Bronchial epithelial cell (primary cell): ENCODE data around the gene CDCA8. TPM values are rescaled to one million over a fixed set of nuclear protein-coding genes. Genes with fewer than 3 reads are reported as not detected.

ENCODE experiments used
- DNase-seq: peaks from one replicate; pipeline ENCODE4 v3.0.0-alpha.2; 2010; ENCODE audit warnings: low read depth
- FAIRE-seq: peaks from 2 replicates; lab custom pipeline; 2011; peaks lifted over from hg19 to GRCh38; lab: Jason Lieb, UNC
- H3K27me3 ChIP-seq: 2 replicates; pipeline ENCODE4 v1.5.1; 2011; ENCODE audit warnings: low read length; ENCODE audit not compliant: control insufficient read depth, insufficient read depth
- H3K36me3 ChIP-seq: 2 replicates; pipeline ENCODE4 v1.5.1; 2011; ENCODE audit warnings: low read length; ENCODE audit not compliant: control insufficient read depth, insufficient read depth
- H3K4me3 ChIP-seq: 2 replicates; pipeline ENCODE4 v1.5.1; 2011; ENCODE audit warnings: mild to moderate bottlenecking, low read depth, low read length, control low read depth
- total RNA-seq: library from RNA; depleted of rRNA; stranded (reverse); fragments of >200 nt; gene quantifications from 2 replicates; pipeline ENCODE4 v1.2.1, GENCODE V29; 2014
- TF ChIP-seq, protein P1 (sequence below): IDR thresholded peaks from 2 replicates; pipeline ENCODE4 v1.5.1; 2011; ENCODE audit warnings: mild to moderate bottlenecking, moderate library complexity, low read length, control low read depth, inconsistent platforms; ENCODE audit not compliant: insufficient read depth, severe bottlenecking

The CDCA8 gene
- total RNA-seq, 1 donor from 2014 or later, result 0.26 TPM

DNA sequence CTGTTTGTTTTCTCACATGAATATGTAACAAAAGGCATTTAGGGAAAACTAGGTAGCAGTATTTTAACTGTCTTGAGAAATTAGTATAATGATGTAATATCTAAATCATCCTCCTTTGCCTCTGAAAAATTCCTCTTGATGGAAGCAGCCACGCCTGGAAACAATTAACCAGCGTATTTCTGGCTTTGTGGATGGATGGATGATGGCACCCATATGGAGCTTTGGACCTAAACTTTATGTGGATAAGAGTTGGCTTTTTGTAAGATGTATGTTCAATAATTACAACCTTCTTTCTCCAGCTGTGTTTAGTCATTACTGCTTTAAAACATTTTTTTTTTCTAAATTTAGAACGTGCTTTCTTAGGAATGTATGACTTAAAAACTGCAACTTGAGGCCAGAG is 12.7 kb downstream of the CDCA8 start:
- Histone ChIP-seq H3K27me3 (no peaks in the 10 kb centered on the region), H3K36me3 (peaks cover 10% of the 10 kb centered on the region), H3K4me3 (no peak overlapping the region)
- no peak for DNase-seq
- no peak for FAIRE-seq
- TF ChIP-seq, protein P1, sequence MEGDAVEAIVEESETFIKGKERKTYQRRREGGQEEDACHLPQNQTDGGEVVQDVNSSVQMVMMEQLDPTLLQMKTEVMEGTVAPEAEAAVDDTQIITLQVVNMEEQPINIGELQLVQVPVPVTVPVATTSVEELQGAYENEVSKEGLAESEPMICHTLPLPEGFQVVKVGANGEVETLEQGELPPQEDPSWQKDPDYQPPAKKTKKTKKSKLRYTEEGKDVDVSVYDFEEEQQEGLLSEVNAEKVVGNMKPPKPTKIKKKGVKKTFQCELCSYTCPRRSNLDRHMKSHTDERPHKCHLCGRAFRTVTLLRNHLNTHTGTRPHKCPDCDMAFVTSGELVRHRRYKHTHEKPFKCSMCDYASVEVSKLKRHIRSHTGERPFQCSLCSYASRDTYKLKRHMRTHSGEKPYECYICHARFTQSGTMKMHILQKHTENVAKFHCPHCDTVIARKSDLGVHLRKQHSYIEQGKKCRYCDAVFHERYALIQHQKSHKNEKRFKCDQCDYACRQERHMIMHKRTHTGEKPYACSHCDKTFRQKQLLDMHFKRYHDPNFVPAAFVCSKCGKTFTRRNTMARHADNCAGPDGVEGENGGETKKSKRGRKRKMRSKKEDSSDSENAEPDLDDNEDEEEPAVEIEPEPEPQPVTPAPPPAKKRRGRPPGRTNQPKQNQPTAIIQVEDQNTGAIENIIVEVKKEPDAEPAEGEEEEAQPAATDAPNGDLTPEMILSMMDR, result no peak

DNA sequence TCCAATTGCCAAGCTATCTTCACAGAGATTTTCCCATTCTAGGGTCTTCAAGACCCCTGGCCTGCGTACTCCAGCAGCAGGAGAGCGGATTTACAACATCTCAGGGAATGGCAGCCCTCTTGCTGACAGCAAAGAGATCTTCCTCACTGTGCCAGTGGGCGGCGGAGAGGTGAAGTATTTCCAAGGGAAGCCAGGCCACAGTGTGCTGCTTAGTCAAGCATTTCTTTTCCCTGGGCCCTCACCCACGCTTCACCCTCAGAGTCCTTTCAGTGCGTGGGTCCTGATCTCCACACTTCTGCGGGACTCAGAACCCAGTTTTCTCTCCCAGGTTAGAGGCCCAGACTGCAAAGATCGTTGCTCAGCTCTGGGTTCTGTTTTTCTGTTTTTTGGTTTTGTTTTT is 13.1 kb downstream of the CDCA8 start:
- DNase-seq (no peak), FAIRE-seq (no peak)
- Histone ChIP-seq H3K27me3 (no peaks in the 10 kb centered on the region), H3K36me3 (peaks cover 10% of the 10 kb centered on the region), H3K4me3 (no peak overlapping the region)
- TF ChIP-seq, protein P1, result no peak

DNA sequence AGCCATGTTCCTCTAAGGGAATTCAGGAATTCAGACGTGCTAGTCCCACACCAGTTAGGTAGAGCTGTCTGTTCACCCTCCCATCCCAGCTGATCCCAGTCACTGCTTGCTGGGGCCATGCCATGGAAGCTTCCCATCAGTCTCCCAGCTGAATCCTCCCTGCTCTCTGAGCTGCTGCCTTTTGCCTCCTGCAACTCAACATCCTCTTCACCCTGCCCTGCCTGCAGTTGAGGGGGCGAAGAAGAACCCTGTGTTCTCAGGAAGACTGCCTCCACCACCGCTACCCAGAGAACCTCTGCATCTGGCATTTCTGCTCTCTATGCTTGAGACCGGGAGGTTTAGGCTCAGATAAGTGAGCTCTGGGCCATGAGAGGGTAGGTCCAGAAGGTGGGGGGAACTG is 16.2 kb downstream of the CDCA8 start:
- DNase-seq, result no peak
- FAIRE-seq, result no peak
- TF ChIP-seq, protein P1, result no peak
- Histone ChIP-seq H3K4me3 (no peak overlapping the region), H3K36me3 (peaks cover 10% of the 10 kb centered on the region), H3K27me3 (no peaks in the 10 kb centered on the region)

DNA sequence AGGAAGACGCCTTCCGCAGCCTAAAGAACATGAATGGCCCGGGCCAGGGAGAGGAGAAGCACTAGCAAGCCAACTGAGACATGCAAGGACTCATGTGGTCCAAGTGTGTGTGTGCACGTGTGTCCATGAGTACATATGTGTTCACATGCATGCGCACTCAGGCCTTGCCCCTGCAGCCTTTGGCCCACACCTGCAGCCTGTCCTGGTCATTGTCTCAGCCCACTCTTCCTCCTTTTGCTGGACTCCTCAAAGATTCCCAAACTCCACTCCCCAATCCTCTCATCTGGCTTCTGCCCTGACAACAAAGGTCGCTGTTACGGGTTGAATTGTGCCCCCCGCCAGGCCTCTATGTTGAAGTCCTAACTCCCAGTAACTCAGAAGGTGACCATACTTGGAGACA is 21.9 kb downstream of the CDCA8 start:
- H3K36me3 ChIP-seq, result peaks cover 1% of the 10 kb centered on the region
- H3K4me3 ChIP-seq, result no peak overlapping the region
- DNase-seq, result no peak
- H3K27me3 ChIP-seq, result no peaks in the 10 kb centered on the region
- FAIRE-seq, result peak; percentile 32
- TF ChIP-seq, protein P1, result no peak

DNA sequence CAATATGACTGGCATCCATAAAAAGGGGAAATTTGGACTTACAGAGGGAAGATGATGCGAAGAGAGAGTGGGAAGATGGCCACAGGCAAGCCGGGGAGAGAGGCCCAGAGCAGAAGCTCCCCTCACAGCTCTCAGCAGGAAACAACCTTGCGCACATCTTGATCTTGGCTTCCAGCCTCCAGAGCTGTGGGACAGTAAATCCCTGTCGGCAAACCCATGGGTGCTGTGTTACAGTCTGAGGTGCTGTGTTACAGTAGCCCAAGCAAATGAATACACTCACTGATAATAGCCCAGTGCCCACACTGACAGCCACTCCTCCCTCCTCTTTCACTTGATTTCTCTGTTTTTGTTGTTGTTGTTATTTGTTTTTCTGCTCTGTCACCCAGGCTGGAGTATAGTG is 22.4 kb downstream of the CDCA8 start:
- Histone ChIP-seq H3K36me3 (peaks cover under 1% of the 10 kb centered on the region), H3K4me3 (no peak overlapping the region), H3K27me3 (no peaks in the 10 kb centered on the region)
- DNase-seq (no peak), FAIRE-seq (peak; percentile 72)
- TF ChIP-seq, protein P1, result no peak

DNA sequence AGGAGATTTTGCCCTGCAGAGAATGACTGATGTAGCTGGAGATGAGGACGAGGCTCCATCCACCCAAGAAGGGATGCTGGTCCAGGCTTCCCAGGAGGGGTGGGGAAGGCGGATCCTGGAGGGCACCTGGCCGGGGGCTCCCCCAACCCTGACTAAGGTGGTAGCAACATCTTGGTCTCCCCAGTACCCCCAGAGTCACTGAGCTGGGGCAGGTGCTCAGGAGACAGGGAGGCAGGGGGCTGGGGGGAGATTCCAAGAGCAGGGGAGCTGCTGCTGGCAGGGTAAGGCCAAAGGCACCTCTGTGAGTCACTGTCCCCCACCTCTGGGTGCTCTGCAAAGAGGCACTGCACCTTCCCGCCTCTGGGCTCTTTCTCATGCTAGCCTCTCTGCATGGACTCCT is 24.0 kb downstream of the CDCA8 start:
- Histone ChIP-seq H3K4me3 (no peak overlapping the region), H3K27me3 (no peaks in the 10 kb centered on the region), H3K36me3 (no peaks in the 10 kb centered on the region)
- TF ChIP-seq, protein P1, result no peak
- FAIRE-seq (no peak), DNase-seq (no peak)
